K562 (cell line): ENCODE data around the gene SPNS2.

Experiments
- ATF3 ChIP-seq, 2 experiments: fragments of 450-650 bp in 1 of 2; sonication (generic) in 1 of 2; formaldehyde crosslinking in 1 of 2; IDR thresholded peaks in 1 of 2; conservative IDR thresholded peaks in 1 of 2; 2 replicates each; pipeline versions ENCODE4 v1.6.1 to v1.8.1; 2016 to 2023; ENCODE audit warnings: mild to moderate bottlenecking in 2 of 2, moderate library complexity in 2 of 2, inconsistent platforms in 1 of 2, missing genetic modification reagents in 1 of 2
- CHD1 ChIP-seq: fragments of 200-600 bp; sonication (generic); IDR thresholded peaks from one replicate; pipeline ENCODE4 v1.6.1; 2012; ENCODE audit warnings: mild to moderate bottlenecking, moderate library complexity, low read length, inconsistent platforms
- MAZ ChIP-seq, 2 experiments: fragments of 450-650 bp in 1 of 2; sonication (generic) in 1 of 2; formaldehyde crosslinking; IDR thresholded peaks in 1 of 2; conservative IDR thresholded peaks in 1 of 2; 2 replicates each; pipeline versions ENCODE4 v1.4.0 to v1.5.0; 2020; ENCODE audit warnings: mild to moderate bottlenecking in 1 of 2, missing genetic modification reagents in 1 of 2
- MECOM ChIP-seq: fragments of 250-450 bp; sonication (Bioruptor Pico); IDR thresholded peaks from 2 replicates; pipeline ENCODE4 v1.8.0; 2022; ENCODE audit warnings: inconsistent platforms
- NFRKB ChIP-seq: fragments of 450-650 bp; IDR thresholded peaks from 2 replicates; pipeline ENCODE4 v1.6.1; 2016; ENCODE audit warnings: low read depth
- PTTG1 ChIP-seq: fragments of 450-650 bp; IDR thresholded peaks from 2 replicates; pipeline ENCODE4 v1.6.1; 2016; ENCODE audit warnings: low read depth, mild to moderate bottlenecking, missing genetic modification characterization, missing compliant biosample characterization
- ZBTB40 ChIP-seq, 2 experiments: fragments of 450-650 bp in 1 of 2; sonication (generic) in 1 of 2; formaldehyde crosslinking in 1 of 2; IDR thresholded peaks; 2 replicates each; pipeline versions ENCODE4 v1.7.1 to v1.9.0; 2016 to 2022; ENCODE audit warnings: inconsistent platforms in 1 of 2, mild to moderate bottlenecking in 1 of 2, missing genetic modification reagents in 1 of 2

GRCh38 chr17:4566785-4567184, 68.1 kb downstream of the SPNS2 start:
- no peak for TF ChIP-seq PTTG1 (tag)
- TF ChIP-seq ATF3 (IDR thresholded peaks at IDR 0.05) = no peak
- TF ChIP-seq ATF3 (CRISPR knock-in tag; conservative IDR thresholded peaks at IDR 0.05) = no peak
- TF ChIP-seq MECOM (CRISPR knock-in tag) = no peak
- TF ChIP-seq NFRKB = no peak
- no peak for TF ChIP-seq CHD1
- no peak for TF ChIP-seq ZBTB40 (IDR thresholded peaks at IDR 0.05)
- TF ChIP-seq ZBTB40 (CRISPR knock-in tag; IDR thresholded peaks at IDR 0.05) = no peak
- TF ChIP-seq MAZ (CRISPR knock-in tag; conservative IDR thresholded peaks at IDR 0.05 in 1 of 2, IDR thresholded peaks at IDR 0.05 in 1 of 2) = no peak
